Measurements from ENCODE around the gene SERPINB2. TPM values are rescaled to one million over a fixed set of nuclear protein-coding genes. Genes with fewer than 3 reads are reported as not detected.
"Not testable (repeated sequence)": the region's sequence is repeated elsewhere in the genome, so short reads cannot be mapped to it uniquely, and the experiment has no call there.

SERPINB2 gene
- total RNA-seq, 1 donor from 2014 or later = not detected

DNA sequence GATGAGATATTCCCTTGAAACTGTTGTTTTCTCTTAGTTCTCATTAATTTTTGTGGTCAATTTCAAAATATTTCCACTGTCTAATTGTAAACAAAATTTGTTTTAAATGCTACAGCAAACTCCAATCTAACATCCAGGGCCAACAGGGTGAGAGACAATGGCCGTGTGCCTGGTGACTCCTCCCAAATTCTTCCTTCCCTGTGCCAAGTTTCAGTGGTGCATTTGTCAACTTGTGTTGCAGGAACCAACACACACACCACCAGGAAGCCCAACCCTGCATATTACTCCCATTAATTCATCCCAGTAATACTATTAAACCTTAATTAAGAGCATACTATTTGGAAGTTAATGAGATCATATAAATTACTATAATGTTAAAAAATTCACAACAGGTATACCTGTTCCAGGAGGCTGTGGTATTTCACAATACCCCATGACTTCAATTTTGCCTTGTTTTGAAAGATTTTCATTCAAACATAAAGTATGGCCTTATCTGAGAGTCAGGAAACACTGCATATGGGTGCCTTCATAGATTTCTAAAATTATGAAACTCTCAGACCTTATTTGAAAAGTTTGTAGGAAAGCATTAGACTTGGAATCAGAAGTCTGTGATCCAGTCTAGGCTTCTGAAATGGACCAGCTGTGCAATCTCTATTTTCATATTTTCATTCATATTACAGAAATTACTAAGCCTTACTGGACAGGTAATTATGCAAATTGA, 1.1 kb downstream of the SERPINB2 start:
- no peak for DNase-seq (ENCODE audit: low read depth in 2 of 2)

GRCh38 chr18:63889626-63890025, 2.1 kb downstream of the SERPINB2 start:
- no peak for DNase-seq (ENCODE audit: low read depth in 2 of 2)

GRCh38 chr18:63890237-63890949, 2.9 kb downstream of the SERPINB2 start:
- no peak for DNase-seq (ENCODE audit: low read depth in 2 of 2)

DNA sequence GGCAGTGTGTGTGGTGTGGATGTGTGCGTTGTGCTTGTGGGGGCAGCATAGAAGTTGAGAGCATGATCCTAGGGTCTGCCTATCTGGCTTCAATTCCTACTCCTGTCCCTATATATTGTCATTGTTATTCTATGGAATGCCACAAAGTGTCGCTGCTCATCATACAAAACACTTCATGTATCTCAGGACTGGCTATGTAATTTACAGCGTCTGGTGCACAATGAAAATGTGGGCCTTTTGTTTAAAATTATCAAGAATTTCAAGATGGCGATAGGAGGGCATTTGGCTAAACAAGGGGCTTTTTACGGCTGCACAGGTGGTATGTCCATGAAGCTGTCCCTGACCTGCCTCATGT, 3.4 kb downstream of the SERPINB2 start:
- peak; percentile 5 to 24 for DNase-seq (ENCODE audit: low read depth in 2 of 2)

GRCh38 chr18:63892566-63892965, 5.1 kb downstream of the SERPINB2 start:
- no peak for DNase-seq (ENCODE audit: low read depth in 2 of 2)

- DNase-seq (ENCODE audit: low read depth in 2 of 2) = no peak
Measured at GRCh38 chr18:63894106-63894772, 6.7 kb downstream of the SERPINB2 start.

- no peak for DNase-seq (ENCODE audit: low read depth in 2 of 2)
Measured at GRCh38 chr18:63895190-63895589, 7.7 kb downstream of the SERPINB2 start.

- no peak for DNase-seq (ENCODE audit: low read depth in 2 of 2)
Measured at GRCh38 chr18:63897072-63897471, 9.6 kb downstream of the SERPINB2 start.

DNA sequence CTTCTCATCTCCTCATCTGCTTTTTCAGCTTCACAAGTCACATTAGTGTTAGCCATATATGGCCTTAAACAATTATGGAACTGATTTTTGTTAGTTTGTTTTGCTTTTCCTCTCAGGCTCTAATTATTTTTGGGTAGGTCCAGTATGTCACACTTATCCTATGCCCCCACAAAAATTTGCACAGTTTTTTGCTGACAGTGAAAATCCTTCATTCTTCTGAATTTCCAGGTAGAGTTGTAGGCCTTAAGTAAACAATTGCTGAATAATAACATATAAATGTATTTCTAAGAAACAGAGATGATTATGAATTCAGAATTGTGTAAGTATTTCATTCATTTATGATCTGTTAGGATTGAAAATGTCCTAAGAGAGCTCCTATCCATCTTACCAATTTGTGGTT, 11.7 kb downstream of the SERPINB2 start:
- DNase-seq (ENCODE audit: low read depth in 2 of 2) = no peak

- no peak for DNase-seq (ENCODE audit: low read depth in 2 of 2)
Measured at GRCh38 chr18:63903851-63904570, 16.5 kb downstream of the SERPINB2 start.

DNA sequence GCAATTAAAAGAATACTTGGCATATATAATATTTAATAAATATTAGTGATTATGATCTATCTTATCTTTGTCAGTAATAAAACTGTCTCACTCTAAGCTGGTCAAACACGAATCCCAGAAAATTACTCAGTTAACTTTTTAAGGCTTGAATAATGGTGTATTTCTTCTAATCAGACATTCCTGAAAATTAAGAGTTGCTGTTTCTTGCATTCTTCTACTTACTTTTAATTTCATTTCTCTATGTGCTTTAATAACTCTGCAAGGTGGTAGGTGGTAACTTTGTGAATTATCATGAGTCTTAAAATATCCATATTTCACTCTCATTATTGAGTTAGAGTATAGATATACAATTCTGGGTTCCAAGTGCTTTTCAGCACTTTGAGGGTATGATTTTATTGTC, 17.2 kb downstream of the SERPINB2 start:
- no peak for DNase-seq (ENCODE audit: low read depth in 2 of 2)

GRCh38 chr18:63905361-63905760, 17.9 kb downstream of the SERPINB2 start:
- no peak for DNase-seq (ENCODE audit: low read depth in 2 of 2)

GRCh38 chr18:63906056-63906455, 18.6 kb downstream of the SERPINB2 start:
- DNase-seq (ENCODE audit: low read depth in 2 of 2) = no peak

GRCh38 chr18:63907664-63908063, 20.2 kb downstream of the SERPINB2 start, which contains the start of gene SERPINB10:
TSS of gene SERPINB10 (plus strand) at chr18:63907958. CDS start at chr18:63915511, 7,553 bp downstream.
- DNase-seq (ENCODE audit: low read depth in 2 of 2) = no peak

DNA sequence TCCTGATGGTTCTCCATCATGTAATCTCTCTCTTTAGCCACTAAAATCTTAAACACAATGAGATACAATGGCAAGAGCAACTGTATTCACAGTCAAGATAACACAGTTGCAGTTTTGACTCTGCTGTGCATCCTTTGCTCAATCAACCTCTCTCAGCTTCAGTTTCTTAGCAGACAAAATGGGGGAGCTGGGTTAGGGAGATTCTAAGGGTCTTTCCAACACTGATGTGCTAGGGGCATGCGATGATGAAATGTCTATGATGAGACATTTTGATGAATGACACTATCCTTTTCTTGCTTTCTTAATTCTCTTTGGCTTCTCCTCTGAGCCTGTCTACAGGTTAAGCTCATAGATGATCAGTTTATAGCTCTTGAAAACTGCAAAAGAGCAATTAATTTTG, 21.4 kb downstream of the SERPINB2 start:
- DNase-seq (ENCODE audit: low read depth in 2 of 2) = no peak

- no peak for DNase-seq (ENCODE audit: low read depth in 2 of 2)
Measured at GRCh38 chr18:63909870-63910269, 22.4 kb downstream of the SERPINB2 start.

DNA sequence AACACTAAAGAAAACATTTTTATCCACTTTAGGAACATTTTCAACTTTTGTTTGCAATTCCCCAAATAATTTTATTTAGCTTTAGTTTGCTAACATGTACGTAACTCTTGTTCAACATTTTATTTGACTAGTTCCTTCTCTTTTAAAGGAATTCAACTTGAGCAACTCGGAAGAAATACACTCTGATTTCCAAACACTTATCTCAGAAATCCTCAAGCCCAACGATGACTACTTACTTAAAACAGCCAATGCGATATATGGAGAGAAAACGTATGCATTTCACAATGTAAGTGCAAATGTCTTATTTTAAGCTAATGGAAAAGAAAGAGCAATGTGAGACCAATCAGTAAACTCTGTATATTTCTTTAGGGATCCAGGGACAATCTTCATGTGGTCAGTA, 30.3 kb downstream of the SERPINB2 start:
- DNase-seq (ENCODE audit: low read depth in 2 of 2) = no peak

DNA sequence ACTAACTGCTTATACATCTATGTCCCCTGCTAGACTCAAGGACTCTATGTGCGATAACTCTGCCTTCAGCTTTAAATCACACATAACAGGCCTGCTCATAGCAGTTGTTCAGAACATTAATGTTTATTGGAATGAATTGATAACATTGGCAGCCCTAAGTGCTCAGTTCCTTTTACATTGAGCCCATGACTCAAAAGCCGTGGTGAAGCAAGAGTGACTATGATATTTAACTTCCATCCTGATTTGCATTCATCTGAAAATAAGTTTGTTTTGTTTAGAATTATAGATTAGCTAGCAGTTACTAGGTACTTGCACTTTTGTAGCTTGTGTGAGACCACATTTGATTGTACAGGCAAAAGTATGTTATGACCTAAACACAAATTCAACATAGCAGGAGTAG, 34.5 kb downstream of the SERPINB2 start:
- DNase-seq (ENCODE audit: low read depth in 2 of 2) = no peak

DNA sequence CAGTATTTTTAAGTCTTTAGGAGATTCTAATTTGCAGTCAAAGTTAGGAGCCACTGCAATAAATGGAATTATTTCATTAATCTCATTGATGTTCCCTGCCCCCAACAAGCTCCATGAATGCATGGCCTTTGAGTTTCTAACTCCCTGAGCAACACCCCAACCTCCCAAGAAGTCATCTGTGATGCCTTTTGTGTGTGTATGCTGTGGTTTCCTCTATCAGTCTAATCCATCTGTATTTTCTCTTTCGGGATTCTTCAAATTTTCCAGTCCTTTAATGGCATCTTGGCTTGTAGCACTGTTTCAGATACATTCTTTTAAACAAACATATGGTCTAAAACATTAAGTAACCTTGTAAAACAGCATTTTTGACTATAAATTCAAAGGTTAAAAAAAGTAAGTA, 37.0 kb downstream of the SERPINB2 start:
- DNase-seq (ENCODE audit: low read depth in 2 of 2) = no peak

DNA sequence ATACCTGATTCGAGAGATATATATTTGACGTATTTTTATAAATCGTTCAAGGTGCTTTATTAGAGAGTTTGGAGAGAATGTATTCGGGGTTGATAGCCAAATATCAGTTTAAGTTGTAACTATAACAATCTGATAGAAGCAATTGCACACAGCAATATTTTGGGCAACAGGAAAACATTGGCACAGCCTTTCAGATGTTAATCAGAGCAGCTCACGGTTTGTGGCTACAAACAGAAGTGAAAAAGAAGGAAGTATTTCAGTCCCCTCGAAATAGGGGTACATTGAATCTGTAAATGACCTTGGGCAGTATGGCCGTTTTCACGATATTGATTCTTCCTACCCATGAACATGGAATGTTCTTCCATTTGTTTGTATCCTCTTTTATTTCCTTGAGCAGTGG, 40.8 kb downstream of the SERPINB2 start:
- DNase-seq (ENCODE audit: low read depth in 2 of 2) = no peak

DNA sequence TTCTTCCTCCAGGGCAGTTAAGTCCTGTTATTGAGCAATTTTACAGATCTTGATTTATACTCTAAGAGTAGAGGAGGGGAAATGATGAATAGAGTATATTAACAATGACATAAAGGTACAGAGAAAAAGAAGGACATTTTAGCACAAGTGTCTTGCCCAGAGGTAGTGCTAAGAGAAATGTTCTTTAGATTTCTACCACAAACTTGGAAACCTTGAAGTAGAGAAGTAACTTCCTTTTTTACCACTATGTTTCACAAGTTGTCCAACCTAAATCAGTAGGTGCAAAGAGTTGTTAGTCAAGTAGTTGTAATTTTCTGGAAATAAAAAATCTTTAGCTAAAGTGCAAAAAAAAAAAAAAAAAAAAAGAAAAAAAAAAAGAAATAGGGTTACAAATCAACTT, 41.9 kb downstream of the SERPINB2 start:
- not testable (repeated sequence) for DNase-seq (ENCODE audit: low read depth in 2 of 2)

- no peak for DNase-seq (ENCODE audit: low read depth in 2 of 2)
Measured at GRCh38 chr18:63930773-63931354, 43.4 kb downstream of the SERPINB2 start.
